ENCODE data around the gene SIK3.

DNA sequence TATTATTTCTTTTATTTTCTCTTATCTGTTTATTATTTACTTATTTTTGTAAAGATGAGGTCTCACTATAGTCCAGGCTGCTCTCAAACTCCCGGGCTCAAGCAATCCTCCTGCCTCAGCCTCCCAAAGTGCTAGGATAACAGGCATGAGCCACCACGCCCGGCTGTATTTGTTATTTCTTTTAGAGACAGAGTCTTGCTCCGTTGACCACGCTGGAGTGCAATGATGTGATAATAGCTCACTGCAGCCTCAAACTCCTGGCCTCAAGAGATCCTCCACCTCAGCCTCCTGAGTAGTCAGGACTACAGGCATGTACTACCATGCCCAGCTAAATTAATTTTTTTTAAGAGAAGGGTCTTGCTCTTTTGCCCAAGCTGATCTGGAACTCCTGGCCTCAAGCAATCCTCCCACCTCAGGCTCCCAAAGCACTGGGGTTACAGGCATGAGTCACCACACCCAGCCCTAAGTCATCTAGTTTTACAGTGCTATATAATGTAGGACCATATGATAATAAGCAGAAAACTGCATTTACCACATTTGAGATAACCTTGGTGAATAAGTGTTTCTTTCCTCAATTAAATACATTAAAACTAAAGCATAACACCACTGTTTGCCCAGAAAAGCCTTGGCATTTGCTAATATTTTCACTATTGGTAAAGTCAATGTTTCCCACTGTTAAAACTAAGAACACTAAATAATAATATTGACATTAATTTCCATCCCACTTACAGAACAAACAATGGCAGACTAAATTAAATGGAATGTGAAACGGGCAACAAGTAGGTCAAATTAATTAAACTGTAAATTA, 127.5 kb downstream of the SIK3 start:
- TF ChIP-seq, protein P1, sequence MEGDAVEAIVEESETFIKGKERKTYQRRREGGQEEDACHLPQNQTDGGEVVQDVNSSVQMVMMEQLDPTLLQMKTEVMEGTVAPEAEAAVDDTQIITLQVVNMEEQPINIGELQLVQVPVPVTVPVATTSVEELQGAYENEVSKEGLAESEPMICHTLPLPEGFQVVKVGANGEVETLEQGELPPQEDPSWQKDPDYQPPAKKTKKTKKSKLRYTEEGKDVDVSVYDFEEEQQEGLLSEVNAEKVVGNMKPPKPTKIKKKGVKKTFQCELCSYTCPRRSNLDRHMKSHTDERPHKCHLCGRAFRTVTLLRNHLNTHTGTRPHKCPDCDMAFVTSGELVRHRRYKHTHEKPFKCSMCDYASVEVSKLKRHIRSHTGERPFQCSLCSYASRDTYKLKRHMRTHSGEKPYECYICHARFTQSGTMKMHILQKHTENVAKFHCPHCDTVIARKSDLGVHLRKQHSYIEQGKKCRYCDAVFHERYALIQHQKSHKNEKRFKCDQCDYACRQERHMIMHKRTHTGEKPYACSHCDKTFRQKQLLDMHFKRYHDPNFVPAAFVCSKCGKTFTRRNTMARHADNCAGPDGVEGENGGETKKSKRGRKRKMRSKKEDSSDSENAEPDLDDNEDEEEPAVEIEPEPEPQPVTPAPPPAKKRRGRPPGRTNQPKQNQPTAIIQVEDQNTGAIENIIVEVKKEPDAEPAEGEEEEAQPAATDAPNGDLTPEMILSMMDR (IDR thresholded peaks at IDR 0.05; ENCODE audit: low read length), result no peak
- TF ChIP-seq EZH2 (optimal IDR thresholded peaks at IDR 0.05; ENCODE audit: low read depth, low read length), result no peak

All from MM.1S (cell line).